Stimulated activated CD8-positive, alpha-beta memory T cell treated with anti-CD3 and anti-CD28 coated beads, Interleukin-7, amount 100 ng/mL, for 1 hour (primary cell): Measurements from ENCODE around the gene RITA1.

ENCODE experiments used
- DNase-seq, 2 donors: peaks; one replicate each; pipeline ENCODE4 v3.0.0-alpha.2; 2020; ENCODE audit warnings: low read depth in 2 of 2

RITA1 gene

GRCh38 chr12:113230315-113231234, 45.1 kb downstream of the RITA1 start:
- no peak for DNase-seq

GRCh38 chr12:113231235-113232088, 45.9 kb downstream of the RITA1 start:
- no peak for DNase-seq

DNA sequence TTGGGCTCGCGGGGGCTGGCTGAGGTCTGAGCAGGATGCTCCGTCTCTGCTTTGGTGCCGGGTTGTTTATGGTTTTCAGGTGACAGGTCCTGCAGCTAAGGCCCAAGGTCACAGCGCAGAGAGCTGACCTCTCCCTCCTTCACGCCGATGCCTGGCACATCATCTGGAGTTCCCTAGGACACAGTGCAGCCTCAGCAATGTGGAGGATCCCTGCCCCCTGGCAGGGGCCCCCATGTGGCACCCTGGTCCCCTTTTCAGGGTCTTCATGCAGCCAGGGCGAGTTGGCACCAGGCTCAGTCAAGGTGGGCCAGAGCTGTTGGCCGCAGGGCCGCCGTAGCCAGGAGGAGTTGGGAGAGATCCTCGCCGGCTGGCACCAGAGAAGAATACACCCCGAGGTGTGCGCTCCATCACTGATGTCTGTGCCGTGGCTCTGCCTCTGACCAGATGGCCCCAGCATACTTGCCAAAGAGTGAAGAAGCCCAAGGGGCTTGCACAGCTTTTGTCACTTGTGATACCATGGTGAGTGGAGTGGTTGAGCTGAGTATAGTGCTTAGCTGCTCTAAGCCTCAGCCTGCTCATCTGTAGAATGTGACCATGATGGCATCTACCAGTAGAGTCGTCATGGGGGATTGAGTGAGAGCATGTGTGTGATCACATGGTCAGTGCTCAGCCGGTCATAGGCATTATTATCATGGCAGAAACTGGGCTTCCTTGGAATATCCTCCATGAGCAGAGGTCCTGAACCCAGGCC, 46.7 kb downstream of the RITA1 start:
- DNase-seq = no peak

DNA sequence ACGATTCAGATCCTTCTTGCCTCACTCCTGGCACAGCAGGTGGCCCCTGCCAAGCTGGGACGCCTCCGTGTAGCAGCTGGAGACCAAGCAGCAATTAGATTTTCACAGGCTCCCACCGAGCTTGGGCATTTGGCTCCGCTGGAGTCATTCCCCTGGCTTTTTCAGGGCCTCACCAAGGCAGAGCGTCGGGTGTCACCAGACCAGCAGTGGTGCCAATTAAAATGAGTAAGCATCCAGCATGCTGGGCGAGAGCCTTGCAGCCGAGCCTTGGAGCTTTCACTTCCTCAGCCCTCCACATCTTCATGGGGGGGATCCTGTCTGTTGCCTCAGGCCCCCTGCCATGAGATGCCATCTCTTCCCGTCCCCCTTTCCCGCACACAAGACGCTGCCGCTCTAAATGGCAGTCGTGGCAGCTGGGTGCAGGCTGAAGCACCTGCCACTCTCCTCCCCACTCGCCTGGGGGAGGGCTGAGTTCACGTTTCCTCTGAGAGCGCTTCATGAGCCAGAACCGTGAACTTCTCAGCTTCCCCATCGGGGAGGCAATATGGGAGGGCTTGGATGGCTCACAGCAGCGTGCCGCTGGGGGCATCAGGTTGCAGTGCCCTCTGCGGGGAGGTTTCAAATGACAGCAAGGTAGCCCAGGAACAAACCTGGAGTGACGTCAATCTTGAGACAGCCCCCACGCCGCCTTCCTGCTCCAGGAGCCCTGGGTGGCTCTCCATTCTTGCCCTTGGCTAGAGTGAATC, 47.5 kb downstream of the RITA1 start:
- peak; percentile 34 to 39 for DNase-seq

- no peak for DNase-seq
Observed at GRCh38 chr12:113233967-113234366, 48.4 kb downstream of the RITA1 start.

DNA sequence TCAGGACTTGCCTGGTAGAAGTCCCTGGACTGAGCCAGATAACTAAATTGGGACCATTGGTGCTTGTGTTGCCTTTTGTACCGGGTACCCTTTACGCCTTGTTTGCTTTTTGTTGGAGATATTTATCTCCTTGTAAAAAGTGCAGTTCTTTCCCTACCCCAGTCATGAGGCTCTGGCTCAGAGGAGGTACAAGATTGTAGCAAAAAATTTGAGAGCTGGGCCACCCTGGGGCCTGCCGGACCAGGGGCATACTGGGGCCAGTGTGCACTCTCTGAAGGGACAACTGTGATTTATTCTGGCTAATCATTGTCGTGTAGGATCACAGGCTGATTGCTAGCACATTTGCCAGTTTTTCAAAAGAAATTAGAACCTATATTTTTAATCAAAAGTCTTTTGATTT, 49.0 kb downstream of the RITA1 start:
- DNase-seq = no peak

GRCh38 chr12:113235976-113236375, 50.5 kb downstream of the RITA1 start:
- no peak for DNase-seq

DNA sequence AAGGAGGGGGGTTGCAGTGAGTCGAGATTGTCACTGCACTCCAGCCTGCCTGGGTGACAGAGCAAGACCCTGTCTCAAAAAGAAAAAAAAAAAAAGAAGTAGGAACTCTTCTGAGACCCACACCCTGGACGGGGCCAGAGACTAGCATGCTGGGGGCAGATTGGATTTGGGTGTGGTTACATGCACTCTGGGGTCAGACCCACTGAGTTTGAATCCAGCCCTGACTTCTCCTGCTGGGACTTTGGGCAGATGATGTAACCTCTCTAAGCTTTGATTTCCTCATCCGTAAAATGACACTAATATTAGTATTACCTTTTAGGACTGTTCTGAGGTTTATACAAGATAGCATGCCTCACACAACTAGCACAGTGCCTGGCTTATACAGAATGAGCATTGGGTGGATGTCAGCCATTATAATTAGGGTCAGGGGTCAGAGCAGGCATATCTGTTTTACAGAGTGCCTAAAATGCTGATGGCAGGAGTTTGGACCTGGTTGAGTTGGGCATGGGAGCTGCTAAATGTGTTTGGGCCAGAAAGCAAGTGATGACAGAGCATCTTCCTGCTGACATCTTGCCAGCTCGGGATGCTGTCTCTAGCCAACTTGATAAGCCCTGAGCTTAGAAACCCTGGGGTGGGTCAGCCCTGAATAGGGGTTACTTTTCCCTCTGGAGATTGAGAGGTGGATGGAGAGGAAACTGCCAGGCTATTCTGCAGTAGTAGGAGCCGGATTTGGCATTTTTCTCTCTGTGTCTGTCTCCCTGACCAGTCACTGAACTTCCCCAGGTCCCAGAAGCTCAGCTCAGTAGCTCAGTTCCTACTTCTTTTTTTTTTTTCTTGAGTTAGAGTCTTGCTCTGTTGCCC, 51.2 kb downstream of the RITA1 start:
- no peak for DNase-seq

DNA sequence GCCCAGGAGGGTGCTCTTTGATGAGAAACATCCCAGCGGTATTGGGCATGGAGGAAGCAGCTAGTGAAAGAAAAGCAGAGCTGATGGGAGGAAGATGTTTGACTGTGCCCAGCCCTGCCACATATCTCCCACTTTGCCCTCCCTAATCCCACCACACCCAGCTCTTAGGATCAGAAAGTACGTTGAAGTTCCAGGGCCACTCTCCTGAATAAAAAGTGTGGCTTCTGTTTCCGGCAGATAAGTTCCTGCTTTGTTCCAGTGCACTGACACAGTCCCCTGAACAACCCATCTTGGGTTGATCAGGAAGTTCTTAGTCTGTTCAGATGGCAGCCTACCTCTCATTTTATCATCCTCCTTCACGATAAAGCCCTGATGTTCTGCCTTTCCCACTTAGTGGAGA, 52.2 kb downstream of the RITA1 start:
- no peak for DNase-seq

DNA sequence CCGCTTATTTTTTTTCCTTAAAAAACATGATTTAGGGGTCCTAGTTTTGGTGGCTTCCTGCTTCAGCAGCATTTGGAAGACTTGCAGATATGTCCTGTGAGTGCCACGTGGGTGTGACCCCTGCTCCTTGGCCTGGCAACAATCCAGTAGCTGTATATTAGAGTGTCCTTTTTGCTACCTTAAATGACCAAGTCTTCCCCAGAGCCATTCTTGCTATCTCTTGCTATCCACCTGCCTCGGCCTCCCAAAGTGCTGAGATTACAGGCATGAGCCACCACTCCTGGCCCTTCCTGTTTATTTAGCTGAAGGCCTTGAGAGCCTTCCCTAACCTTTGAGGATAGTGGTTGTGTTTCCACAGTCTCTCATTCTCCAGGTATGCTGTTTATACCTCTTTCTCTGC, 52.8 kb downstream of the RITA1 start:
- DNase-seq = no peak

- no peak for DNase-seq
Observed at GRCh38 chr12:113239288-113239771, 53.8 kb downstream of the RITA1 start.

DNA sequence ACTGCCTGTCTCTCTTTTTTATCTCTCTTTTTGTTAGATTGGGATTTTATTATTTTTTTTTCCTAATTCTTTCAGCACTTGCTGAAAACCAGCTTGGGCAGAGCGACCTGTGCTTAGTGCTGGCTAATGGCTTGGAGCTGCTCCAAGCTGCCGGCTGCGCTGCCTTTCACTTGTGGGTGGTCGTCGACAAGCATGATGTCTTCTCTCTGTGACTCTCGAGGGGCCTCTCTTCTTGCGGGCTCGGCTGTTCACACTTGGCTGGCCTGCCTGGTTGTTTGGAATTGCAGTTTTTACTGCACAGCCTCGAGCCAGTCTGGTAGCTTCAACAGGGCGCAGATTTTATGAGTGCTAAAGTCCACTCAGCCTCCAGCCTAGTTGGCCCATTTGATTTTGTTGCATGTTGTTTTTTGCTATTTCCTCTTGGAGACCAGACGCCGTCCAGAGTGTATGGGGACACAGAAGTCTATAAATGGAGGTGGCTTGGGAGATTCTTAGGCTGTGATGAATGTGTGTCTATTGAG, 54.4 kb downstream of the RITA1 start:
- no peak for DNase-seq

- no peak for DNase-seq
Observed at GRCh38 chr12:113240395-113240794, 54.9 kb downstream of the RITA1 start.

DNA sequence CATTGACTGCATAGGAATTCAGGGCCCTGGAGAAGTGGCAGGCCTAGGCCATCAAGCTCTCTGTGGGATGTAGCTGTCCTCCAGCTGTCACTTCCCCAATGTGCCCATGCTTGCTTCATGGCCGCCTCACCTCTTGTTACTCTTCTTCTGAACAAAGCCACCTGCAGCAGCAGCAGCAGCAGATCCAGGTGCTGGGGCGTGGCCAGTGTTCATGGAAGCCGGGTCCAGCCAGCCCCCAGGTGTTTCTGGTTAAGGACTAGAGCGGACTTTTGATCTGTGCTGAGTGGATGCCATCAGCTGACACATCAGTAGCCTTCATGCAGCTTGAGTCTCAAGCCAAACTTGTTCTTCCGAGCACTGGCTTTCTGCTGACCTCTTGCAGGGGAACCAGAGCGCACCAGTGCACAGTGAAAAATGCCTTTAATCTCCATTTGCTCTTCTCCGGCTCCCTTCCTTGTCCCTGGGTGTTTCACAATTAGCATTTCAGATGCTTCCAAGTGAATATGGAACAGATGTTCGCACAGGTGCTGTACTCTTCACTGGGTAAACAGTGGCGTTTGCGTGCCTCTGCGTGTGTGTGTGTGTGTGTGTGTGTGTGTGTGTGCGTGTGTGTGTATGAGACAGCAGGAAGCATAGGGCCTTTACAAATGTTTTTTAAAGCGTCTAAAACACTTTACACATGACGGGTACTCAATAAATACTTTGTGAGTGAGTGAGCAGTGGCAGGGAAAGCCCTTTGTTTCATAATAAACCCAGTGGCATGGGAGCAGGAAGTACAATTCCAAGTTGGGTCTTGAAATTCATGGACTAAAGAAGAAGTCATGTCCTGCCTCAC, 55.9 kb downstream of the RITA1 start:
- DNase-seq = no peak
